Gastroesophageal sphincter (tissue), 4 donors: ENCODE data around the gene ANK2. TPM values are rescaled to one million over a fixed set of nuclear protein-coding genes. Genes with fewer than 3 reads are reported as not detected.
A peak's percentile ranks its signal among the peaks of the same experiment; 100 is the strongest.

Experiments used
- ATAC-seq: fragments of 150-250 bp; one replicate; pipeline ENCODE4 v1.9.1; 2016; ENCODE audit warnings: mild to moderate bottlenecking, moderate library complexity
- H3K27ac ChIP-seq, 4 donors: fragments of 200-600 bp; sonication (generic) in 3 of 4; 1 replicate in 3 of 4; 2 replicates in 1 of 4; pipeline ENCODE4 v1.5.1; 2016 to 2019
- H3K27me3 ChIP-seq: fragments of 200-600 bp; sonication (generic); one replicate; pipeline ENCODE4 v1.5.1; 2019
- H3K36me3 ChIP-seq, 2 donors: fragments of 200-600 bp; sonication (generic); one replicate each; pipeline ENCODE4 v1.5.1; 2019; ENCODE audit warnings: control low read depth in 1 of 2
- H3K4me1 ChIP-seq, 3 donors: fragments of 200-600 bp; sonication (generic); 1 replicate in 2 of 3; 2 replicates in 1 of 3; pipeline ENCODE4 v1.5.1; 2016 to 2019; ENCODE audit warnings: control low read depth in 2 of 3
- H3K4me3 ChIP-seq, 2 donors: fragments of 200-600 bp; sonication (generic); one replicate each; pipeline ENCODE4 v1.5.1; 2019; ENCODE audit warnings: mild to moderate bottlenecking in 1 of 2, moderate library complexity in 1 of 2
- H3K9me3 ChIP-seq, 3 donors: fragments of 200-600 bp; sonication (generic); one replicate each; pipeline ENCODE4 v1.5.1; 2017 to 2019; ENCODE audit warnings: control low read depth in 2 of 3
- CTCF ChIP-seq, 4 experiments: fragments of 200-600 bp in 2 of 4; fragments of 450-650 bp in 2 of 4; sonication (generic) in 1 of 4; IDR thresholded peaks; one replicate each; pipeline ENCODE4 v1.5.1; 2017 to 2019; ENCODE audit warnings: antibody characterized with exemption in 4 of 4, mild to moderate bottlenecking in 2 of 4, moderate library complexity in 2 of 4
- EP300 ChIP-seq: sonication (generic); formaldehyde crosslinking; IDR thresholded peaks from one replicate; pipeline ENCODE4 v1.6.1; 2017; ENCODE audit warnings: antibody characterized with exemption, mild to moderate bottlenecking
- POLR2A ChIP-seq, 2 donors: fragments of 450-650 bp; IDR thresholded peaks; one replicate each; pipeline ENCODE4 v1.6.1; 2017; ENCODE audit warnings: antibody characterized with exemption in 2 of 2, mild to moderate bottlenecking in 2 of 2, moderate library complexity in 1 of 2
- POLR2AphosphoS5 ChIP-seq: sonication (generic); formaldehyde crosslinking; IDR thresholded peaks from one replicate; pipeline ENCODE4 v1.6.1; 2017; ENCODE audit warnings: antibody characterized with exemption
- WGBS, 2 donors: methylation state at CpG; one replicate each; pipeline ENCODE4 v1.1.5; 2018; ENCODE audit warnings: low coverage in 1 of 2; 5-methylcytosine and 5-hydroxymethylcytosine counted together
- total RNA-seq, 4 donors: library from RNA; depleted of rRNA; stranded (reverse); fragments of >200 nt; gene quantifications; one replicate each; pipeline ENCODE4 v1.1.0, GENCODE V29; 2016

ANK2 gene
- total RNA-seq, 4 donors from 2014 or later = 84.9 to 104 (median 91.5) TPM

GRCh38 chr4:113382704-113383103 is 333.3 kb downstream of the ANK2 start:
- peak; percentile 35 for ATAC-seq
- peak overlapping the region in 2 of 4 donors; percentile 15 to 49 for H3K27ac ChIP-seq
- 46 to 80% methylated on average over 1 of the region's 1 CpG for WGBS, 2 donors

GRCh38 chr4:113383111-113383785 is 333.8 kb downstream of the ANK2 start:
- 28 to 36% methylated on average over 5 of the region's 5 CpGs for WGBS, 2 donors
- no peaks in the 10 kb centered on the region for H3K9me3 ChIP-seq
- no peaks in the 10 kb centered on the region for H3K27me3 ChIP-seq
- peak; percentile 85 for ATAC-seq
- peaks cover 0 to 42% (median 11%) of the 10 kb centered on the region in 3 donors for H3K4me1 ChIP-seq
- H3K36me3 ChIP-seq = peaks cover 0 to 21% of the 10 kb centered on the region in 2 donors
- peak; percentile 64 for TF ChIP-seq POLR2AphosphoS5
- no peak for TF ChIP-seq POLR2A (IDR thresholded peaks at IDR 0.05)
- no peak for TF ChIP-seq CTCF (IDR thresholded peaks at IDR 0.05)
- no peak overlapping the region for H3K4me3 ChIP-seq
- H3K27ac ChIP-seq = peak overlapping the region in 3 of 4 donors; percentile 15 to 57 (median 49)

More at GRCh38 chr4:113382704-113383103, 333.3 kb downstream of the ANK2 start:
- Histone ChIP-seq H3K27me3 (no peaks in the 10 kb centered on the region), H3K9me3 (no peaks in the 10 kb centered on the region), H3K4me1 (peaks cover 0 to 42% (median 11%) of the 10 kb centered on the region in 3 donors), H3K36me3 (peaks cover 0 to 22% of the 10 kb centered on the region in 2 donors), H3K4me3 (no peak overlapping the region)
- TF ChIP-seq EP300 = no peak
- TF ChIP-seq POLR2AphosphoS5 = no peak
- TF ChIP-seq CTCF (IDR thresholded peaks at IDR 0.05) = peak in 1 of 4 experiments; percentile 13
- no peak for TF ChIP-seq POLR2A (IDR thresholded peaks at IDR 0.05)

GRCh38 chr4:113384600-113384999 is 335.1 kb downstream of the ANK2 start:
- WGBS, 2 donors = 8 to 19% methylated on average over 5 of the region's 5 CpGs
- Histone ChIP-seq H3K36me3 (peaks cover 0 to 12% of the 10 kb centered on the region in 2 donors), H3K27ac (peak overlapping the region in 2 of 4 donors; percentile 15 to 49), H3K9me3 (no peaks in the 10 kb centered on the region), H3K27me3 (no peaks in the 10 kb centered on the region), H3K4me1 (peaks cover 0 to 42% (median 11%) of the 10 kb centered on the region in 3 donors), H3K4me3 (no peak overlapping the region)
- ATAC-seq = no peak
- TF ChIP-seq POLR2A (IDR thresholded peaks at IDR 0.05) = no peak
- TF ChIP-seq CTCF (IDR thresholded peaks at IDR 0.05) = no peak
- peak; percentile 30 for TF ChIP-seq POLR2AphosphoS5
- TF ChIP-seq EP300 = no peak

GRCh38 chr4:113385281-113385899 is 335.9 kb downstream of the ANK2 start:
- ATAC-seq = no peak
- Histone ChIP-seq H3K36me3 (peaks cover 0 to 12% of the 10 kb centered on the region in 2 donors), H3K9me3 (no peaks in the 10 kb centered on the region), H3K4me1 (peaks cover 0 to 42% (median 11%) of the 10 kb centered on the region in 3 donors), H3K4me3 (no peak overlapping the region), H3K27me3 (no peaks in the 10 kb centered on the region), H3K27ac (no peak overlapping the region)
- TF ChIP-seq POLR2A (IDR thresholded peaks at IDR 0.05) (no peak), POLR2AphosphoS5 (no peak), EP300 (no peak), CTCF (IDR thresholded peaks at IDR 0.05) (no peak)
- WGBS, 2 donors = 77 to 83% methylated on average over 2 to 3 of the region's 4 CpGs

GRCh38 chr4:113389160-113389559 is 339.7 kb downstream of the ANK2 start:
- Histone ChIP-seq H3K4me3 (no peak overlapping the region), H3K4me1 (peaks cover 0 to 15% (median 0%) of the 10 kb centered on the region in 3 donors), H3K27ac (no peak overlapping the region), H3K36me3 (no peaks in the 10 kb centered on the region), H3K9me3 (no peaks in the 10 kb centered on the region), H3K27me3 (no peaks in the 10 kb centered on the region)
- TF ChIP-seq POLR2A (IDR thresholded peaks at IDR 0.05) (no peak), POLR2AphosphoS5 (no peak), EP300 (no peak), CTCF (IDR thresholded peaks at IDR 0.05) (no peak)
- WGBS, 2 donors = 81 to 98% methylated on average over 3 of the region's 3 CpGs
- no peak for ATAC-seq
